Right lobe of liver (tissue), 6 donors: Measurements from ENCODE around the gene THSD8. TPM values are rescaled to one million over a fixed set of nuclear protein-coding genes. Genes with fewer than 3 reads are reported as not detected.

Experiments used
- ATAC-seq, 4 donors: fragments of 200-7000 bp; cut with Tn5 transposase; one replicate each; pipeline ENCODE4 v1.9.1; 2020; ENCODE audit warnings: mild to moderate bottlenecking in 4 of 4, moderate library complexity in 4 of 4
- DNase-seq, 3 donors: peaks; one replicate each; pipeline ENCODE4 v3.0.0-alpha.2; 2020
- H3K27ac ChIP-seq, 3 donors: fragments of 200-600 bp; one replicate each; pipeline ENCODE4 v1.8.0; 2022
- H3K27me3 ChIP-seq, 2 donors: fragments of 200-600 bp; one replicate each; pipeline ENCODE4 v1.8.0; 2022
- H3K36me3 ChIP-seq, 4 donors: fragments of 200-600 bp; sonication (generic) in 1 of 4; one replicate each; pipeline versions ENCODE4 v1.5.1 to v1.8.0; 2017 to 2022; ENCODE audit warnings: control low read depth in 1 of 4
- H3K4me1 ChIP-seq, 4 donors: fragments of 200-600 bp; sonication (generic) in 1 of 4; one replicate each; pipeline versions ENCODE4 v1.5.1 to v1.8.0; 2017 to 2022; ENCODE audit warnings: control low read depth in 1 of 4
- H3K4me3 ChIP-seq, 3 donors: fragments of 200-600 bp; one replicate each; pipeline ENCODE4 v1.8.0; 2022
- H3K9me3 ChIP-seq, 4 donors: fragments of 200-600 bp; sonication (generic) in 1 of 4; one replicate each; pipeline versions ENCODE4 v1.5.1 to v1.8.0; 2017 to 2022; ENCODE audit warnings: control low read depth in 1 of 4
- POLR2A ChIP-seq: fragments of 450-650 bp; IDR thresholded peaks from one replicate; pipeline ENCODE4 v1.6.1; 2017; ENCODE audit warnings: antibody characterized with exemption, mild to moderate bottlenecking
- WGBS: methylation state at CpG from one replicate; pipeline ENCODE4 v1.1.6; 2018; ENCODE audit warnings: low coverage, low lambda C conversion rate; ENCODE audit not compliant: insufficient coverage; ENCODE audit errors: missing lambda C conversion rate; 5-methylcytosine and 5-hydroxymethylcytosine counted together
- intact Hi-C, 2 donors: fragments of 100-400 bp; cut with DNase I; formaldehyde crosslinking; loops; one replicate each; pipeline versions ENCODE4 v1.11.2 to v1.14.1; 2022
- total RNA-seq, 6 experiments: library from RNA; depleted of rRNA in 2 of 6; stranded (reverse); fragments of >200 nt in 2 of 6; fragmentation: NEBNext Ultra II Directional in 3 of 6; extraction: Animal tissue kit (Norgen Biotek cat#: 25700) in 3 of 6; gene quantifications; one replicate each; pipeline versions ENCODE4 v1.1.0 to v1.2.4, GENCODE V29; 2016 to 2023
- TF ChIP-seq, protein P1 (sequence below), 4 donors: fragments of 200-600 bp in 3 of 4; fragments of 450-650 bp in 1 of 4; IDR thresholded peaks; one replicate each; pipeline versions ENCODE4 v1.5.1 to v1.8.0; 2016 to 2022; ENCODE audit warnings: antibody characterized with exemption in 4 of 4, mild to moderate bottlenecking in 2 of 4
- donor health status: DM: no; HTN: yes; CAD: no.
- donor health status: DM: no; HTN: no; CAD: no.
- donor health status: DM: no; HTN: no; CAD: no.
- donor health status: DM: no; HTN: yes; CAD: no.
- donor health status: DM: no; HTN: yes; CAD: no.

THSD8 gene
- total RNA-seq, 6 experiments from 2014 or later, result 0.62 to 2.0 (median 1.2) TPM; not detected in 1

GRCh38 chr19:12792051-12792852, 9.6 kb upstream of the THSD8 start:
- peaks cover 0 to 40% (median 22%) of the 10 kb centered on the region in 4 donors for H3K4me1 ChIP-seq
- 0% methylated on average over 2 of the region's 84 CpGs for WGBS
- DNase-seq, result peak; percentile 69 to 86 (median 80)
- peak overlapping the region; percentile 73 to 90 (median 81) for H3K4me3 ChIP-seq
- no peaks in the 10 kb centered on the region for H3K27me3 ChIP-seq
- intact Hi-C loops, result no loop called here
- peak in 1 of 4 donors; percentile 2 for ATAC-seq
- peak; percentile 52 for TF ChIP-seq POLR2A
- TF ChIP-seq, protein P1, sequence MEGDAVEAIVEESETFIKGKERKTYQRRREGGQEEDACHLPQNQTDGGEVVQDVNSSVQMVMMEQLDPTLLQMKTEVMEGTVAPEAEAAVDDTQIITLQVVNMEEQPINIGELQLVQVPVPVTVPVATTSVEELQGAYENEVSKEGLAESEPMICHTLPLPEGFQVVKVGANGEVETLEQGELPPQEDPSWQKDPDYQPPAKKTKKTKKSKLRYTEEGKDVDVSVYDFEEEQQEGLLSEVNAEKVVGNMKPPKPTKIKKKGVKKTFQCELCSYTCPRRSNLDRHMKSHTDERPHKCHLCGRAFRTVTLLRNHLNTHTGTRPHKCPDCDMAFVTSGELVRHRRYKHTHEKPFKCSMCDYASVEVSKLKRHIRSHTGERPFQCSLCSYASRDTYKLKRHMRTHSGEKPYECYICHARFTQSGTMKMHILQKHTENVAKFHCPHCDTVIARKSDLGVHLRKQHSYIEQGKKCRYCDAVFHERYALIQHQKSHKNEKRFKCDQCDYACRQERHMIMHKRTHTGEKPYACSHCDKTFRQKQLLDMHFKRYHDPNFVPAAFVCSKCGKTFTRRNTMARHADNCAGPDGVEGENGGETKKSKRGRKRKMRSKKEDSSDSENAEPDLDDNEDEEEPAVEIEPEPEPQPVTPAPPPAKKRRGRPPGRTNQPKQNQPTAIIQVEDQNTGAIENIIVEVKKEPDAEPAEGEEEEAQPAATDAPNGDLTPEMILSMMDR (IDR thresholded peaks at IDR 0.05), result no peak
- H3K36me3 ChIP-seq, result no peaks in the 10 kb centered on the region
- no peaks in the 10 kb centered on the region for H3K9me3 ChIP-seq
- H3K27ac ChIP-seq, result peak overlapping the region; percentile 96 to 100 (median 99)

GRCh38 chr19:12792853-12793289, 9.0 kb upstream of the THSD8 start:
- ATAC-seq, result no peak
- TF ChIP-seq, protein P1 (IDR thresholded peaks at IDR 0.05), result no peak
- TF ChIP-seq POLR2A, result no peak
- no peak for DNase-seq
- Histone ChIP-seq H3K9me3 (no peaks in the 10 kb centered on the region), H3K36me3 (no peaks in the 10 kb centered on the region), H3K27ac (peak overlapping the region; percentile 96 to 100 (median 99)), H3K4me3 (peak overlapping the region; percentile 73 to 90 (median 81)), H3K4me1 (peaks cover 0 to 40% (median 21%) of the 10 kb centered on the region in 4 donors), H3K27me3 (no peaks in the 10 kb centered on the region)
- intact Hi-C loops, result no loop called here
- under 1% methylated on average over 19 of the region's 22 CpGs for WGBS

GRCh38 chr19:12793290-12794195, 8.3 kb upstream of the THSD8 start:
- intact Hi-C loops, result no loop called here

More at GRCh38 chr19:12793290-12794195, 8.3 kb upstream of the THSD8 start:
- Histone ChIP-seq H3K9me3 (no peaks in the 10 kb centered on the region), H3K27ac (peak overlapping the region; percentile 96 to 100 (median 99)), H3K36me3 (no peaks in the 10 kb centered on the region), H3K4me1 (peaks cover 0 to 33% (median 17%) of the 10 kb centered on the region in 4 donors), H3K4me3 (peak overlapping the region; percentile 73 to 90 (median 81)), H3K27me3 (no peaks in the 10 kb centered on the region)
- TF ChIP-seq, protein P1 (IDR thresholded peaks at IDR 0.05), result no peak
- peak; percentile 91 for TF ChIP-seq POLR2A
- 2% methylated on average over 21 of the region's 81 CpGs for WGBS
- ATAC-seq, result peak; percentile 29 to 58 (median 52)
- peak; percentile 96 to 97 (median 97) for DNase-seq
